Sigmoid colon (tissue), 4 donors: ENCODE measurements around the gene THSD7A.

Experiments used
- CTCF ChIP-seq, 4 experiments: fragments of 450-650 bp in 3 of 4; fragments of 200-600 bp in 1 of 4; IDR thresholded peaks; one replicate each; pipeline ENCODE4 v1.5.1; 2016 to 2019; ENCODE audit warnings: antibody characterized with exemption in 4 of 4, mild to moderate bottlenecking in 3 of 4, moderate library complexity in 2 of 4
- POLR2AphosphoS5 ChIP-seq, 4 donors: sonication (generic); formaldehyde crosslinking; IDR thresholded peaks; one replicate each; pipeline ENCODE4 v1.6.1; 2017; ENCODE audit warnings: antibody characterized with exemption in 4 of 4

GRCh38 chr7:11327633-11328032 lies 504.4 kb downstream of the THSD7A start:
- TF ChIP-seq CTCF (IDR thresholded peaks at IDR 0.05) (no peak), POLR2AphosphoS5 (IDR thresholded peaks at IDR 0.05) (no peak)
